OCI-LY3 (cell line): Measurements from ENCODE around the gene PCNX2.

ENCODE experiments used
- EZH2phosphoT487 ChIP-seq: fragments of 200-600 bp; shearing (Covaris generic); IDR thresholded peaks from 2 replicates; pipeline ENCODE4 v1.6.1; 2018; ENCODE audit warnings: antibody characterized with exemption, mixed run types, low read depth
- TF ChIP-seq, protein P1 (sequence below): fragments of 200-600, 300-600 bp; sonication (generic); IDR thresholded peaks from 2 replicates; pipeline ENCODE4 v1.5.1; 2014; ENCODE audit warnings: antibody characterized with exemption, low read length, low read depth

DNA sequence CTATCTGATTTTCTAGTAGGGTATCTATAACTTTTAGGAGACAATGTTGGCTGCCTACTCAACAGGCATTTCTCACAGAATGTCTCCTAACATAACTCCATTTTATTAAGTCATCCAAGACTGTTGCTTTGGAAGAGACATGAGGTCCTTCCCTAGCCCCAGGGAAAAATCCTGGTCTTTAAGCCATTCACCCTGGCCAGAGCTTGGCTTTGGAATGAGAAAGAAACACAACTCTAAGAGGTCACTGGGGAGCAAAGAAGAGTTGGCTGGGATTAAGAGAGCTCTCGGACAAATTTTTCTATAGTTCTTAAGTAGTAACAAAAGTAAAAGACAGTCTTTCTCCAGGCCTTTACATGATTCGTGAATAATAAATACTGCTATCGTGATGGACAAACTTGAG is 57.9 kb downstream of the PCNX2 start:
- TF ChIP-seq, protein P1, sequence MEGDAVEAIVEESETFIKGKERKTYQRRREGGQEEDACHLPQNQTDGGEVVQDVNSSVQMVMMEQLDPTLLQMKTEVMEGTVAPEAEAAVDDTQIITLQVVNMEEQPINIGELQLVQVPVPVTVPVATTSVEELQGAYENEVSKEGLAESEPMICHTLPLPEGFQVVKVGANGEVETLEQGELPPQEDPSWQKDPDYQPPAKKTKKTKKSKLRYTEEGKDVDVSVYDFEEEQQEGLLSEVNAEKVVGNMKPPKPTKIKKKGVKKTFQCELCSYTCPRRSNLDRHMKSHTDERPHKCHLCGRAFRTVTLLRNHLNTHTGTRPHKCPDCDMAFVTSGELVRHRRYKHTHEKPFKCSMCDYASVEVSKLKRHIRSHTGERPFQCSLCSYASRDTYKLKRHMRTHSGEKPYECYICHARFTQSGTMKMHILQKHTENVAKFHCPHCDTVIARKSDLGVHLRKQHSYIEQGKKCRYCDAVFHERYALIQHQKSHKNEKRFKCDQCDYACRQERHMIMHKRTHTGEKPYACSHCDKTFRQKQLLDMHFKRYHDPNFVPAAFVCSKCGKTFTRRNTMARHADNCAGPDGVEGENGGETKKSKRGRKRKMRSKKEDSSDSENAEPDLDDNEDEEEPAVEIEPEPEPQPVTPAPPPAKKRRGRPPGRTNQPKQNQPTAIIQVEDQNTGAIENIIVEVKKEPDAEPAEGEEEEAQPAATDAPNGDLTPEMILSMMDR = no peak
- TF ChIP-seq EZH2phosphoT487 = no peak
